HG02852 (cell line): Measurements from ENCODE around the gene TMEM30A.

Experiments used
- ATAC-seq: cut with Tn5 transposase; IDR thresholded peaks from one replicate; pipeline ENCODE4 v1.9.1; 2021; ENCODE audit warnings: mild to moderate bottlenecking, moderate library complexity; ENCODE audit not compliant: unreplicated experiment

TMEM30A gene

DNA sequence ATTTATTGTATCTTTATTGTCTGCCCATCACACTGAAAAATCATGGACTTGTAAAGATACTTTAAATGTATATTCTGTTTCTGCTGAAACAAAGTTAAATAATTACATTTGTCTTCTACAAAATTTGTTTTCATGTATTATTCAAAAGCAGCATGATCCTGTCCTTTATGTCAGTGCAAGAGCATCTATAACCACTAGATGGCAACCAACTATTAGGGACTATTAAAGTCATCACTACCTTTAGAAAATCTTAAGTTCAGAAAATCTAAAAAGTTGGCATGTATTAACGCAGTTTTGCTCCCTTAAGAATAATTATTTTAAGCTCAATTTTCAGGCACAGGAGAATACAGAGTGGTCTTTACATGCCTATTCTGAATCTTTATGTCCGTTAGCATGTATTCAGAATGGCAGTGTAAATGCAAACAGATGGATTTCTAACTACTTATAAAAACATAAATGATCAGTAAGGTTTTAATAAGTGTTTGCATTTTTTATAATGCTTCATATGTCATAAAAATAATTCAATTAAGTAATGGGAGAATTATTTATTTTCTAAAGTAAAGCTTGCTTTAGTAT, 17.8 kb downstream of the TMEM30A start:
- peak; percentile 75 for ATAC-seq

DNA sequence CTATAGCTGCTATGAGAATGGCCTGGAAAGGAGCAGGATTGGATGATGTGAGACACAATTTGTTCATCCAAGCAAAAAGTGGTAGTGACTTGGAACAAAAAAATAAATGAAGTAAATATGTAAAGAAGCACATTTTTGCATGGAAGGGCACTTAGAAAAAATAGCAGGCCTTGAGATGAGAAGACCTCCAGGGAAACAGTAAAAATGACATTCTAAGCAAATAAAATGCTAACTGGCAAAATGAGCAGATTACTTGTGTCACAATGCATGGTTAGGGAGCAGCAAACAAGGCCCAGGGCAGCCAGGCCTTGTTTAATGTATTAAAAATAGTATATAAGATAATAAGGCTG, 21.2 kb downstream of the TMEM30A start:
- ATAC-seq, result no peak

GRCh38 chr6:75262716-75263400, 21.7 kb downstream of the TMEM30A start:
- ATAC-seq, result no peak

DNA sequence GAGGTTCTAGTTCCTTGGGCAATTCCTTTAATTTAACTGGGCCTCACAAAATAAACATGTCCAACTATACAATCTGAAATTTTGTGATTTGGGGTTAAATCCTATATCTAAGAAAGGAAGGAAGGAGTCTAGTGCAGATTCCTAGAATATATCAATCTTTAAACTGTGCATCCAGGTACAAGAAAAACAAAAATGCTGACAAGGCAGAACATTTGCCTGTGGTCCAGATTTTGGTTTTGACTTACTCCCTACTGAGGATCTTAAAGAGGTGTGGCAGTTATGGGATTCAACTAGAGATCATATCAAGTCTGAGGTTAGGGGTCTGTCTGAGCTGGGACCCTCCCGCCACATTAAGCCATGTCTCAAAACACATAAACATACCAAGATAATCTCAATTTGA, 23.3 kb downstream of the TMEM30A start:
- no peak for ATAC-seq

DNA sequence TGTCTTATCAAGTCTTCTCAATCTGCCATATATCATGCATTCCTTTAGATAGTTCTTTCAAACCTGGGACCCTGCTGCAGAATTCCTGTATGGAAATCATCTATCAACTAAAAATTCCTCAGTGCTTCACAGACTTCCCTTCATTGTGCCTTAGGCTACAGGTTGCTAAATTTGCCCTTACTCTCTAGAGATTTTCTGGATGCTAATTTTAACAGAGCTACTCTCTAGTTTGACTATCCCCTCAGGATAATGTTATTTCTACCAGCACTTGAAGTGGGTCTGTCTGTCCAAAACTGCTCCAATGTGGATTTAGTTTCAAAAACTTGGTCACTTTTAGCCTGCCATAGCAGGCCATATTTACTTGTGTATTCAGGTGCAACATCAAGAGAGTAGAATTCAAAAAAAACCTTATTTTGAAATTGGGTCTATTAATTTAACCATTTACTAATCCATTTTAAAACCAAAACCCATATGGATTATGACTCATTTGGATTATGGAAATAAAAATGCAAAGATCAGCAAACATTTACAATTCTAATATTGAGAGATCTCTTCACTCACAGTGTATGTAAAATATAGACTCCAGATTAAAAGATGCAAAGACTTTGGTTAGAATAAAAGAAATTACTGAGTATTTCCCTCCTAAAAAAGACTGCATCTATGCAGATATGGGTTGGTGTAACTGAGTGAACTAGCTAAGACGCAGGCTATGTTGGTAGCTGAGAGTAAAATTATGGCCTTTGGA, 27.1 kb downstream of the TMEM30A start:
- ATAC-seq, result no peak

GRCh38 chr6:75250552-75250951, 34.0 kb downstream of the TMEM30A start:
- no peak for ATAC-seq

DNA sequence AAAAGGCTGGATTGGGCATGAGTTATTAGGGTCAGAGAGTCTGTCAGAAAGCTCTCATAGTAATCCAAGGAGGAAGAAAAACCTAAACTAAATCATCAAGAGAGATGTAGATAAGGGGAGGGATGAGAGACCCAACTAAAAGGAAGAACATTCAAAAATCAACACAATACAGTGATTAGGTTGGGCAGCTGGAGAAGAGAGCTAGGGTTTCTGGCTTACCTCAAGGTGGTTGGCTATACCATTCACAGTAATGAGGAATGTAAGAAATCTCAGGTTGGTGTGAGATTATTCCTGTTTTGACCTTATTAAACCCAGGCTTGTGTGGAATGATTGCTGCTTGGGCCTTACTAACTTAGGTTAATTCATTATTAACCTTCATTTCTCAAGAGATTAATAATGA, 34.8 kb downstream of the TMEM30A start:
- ATAC-seq, result no peak

GRCh38 chr6:75246386-75246785, 38.2 kb downstream of the TMEM30A start:
- ATAC-seq, result no peak

DNA sequence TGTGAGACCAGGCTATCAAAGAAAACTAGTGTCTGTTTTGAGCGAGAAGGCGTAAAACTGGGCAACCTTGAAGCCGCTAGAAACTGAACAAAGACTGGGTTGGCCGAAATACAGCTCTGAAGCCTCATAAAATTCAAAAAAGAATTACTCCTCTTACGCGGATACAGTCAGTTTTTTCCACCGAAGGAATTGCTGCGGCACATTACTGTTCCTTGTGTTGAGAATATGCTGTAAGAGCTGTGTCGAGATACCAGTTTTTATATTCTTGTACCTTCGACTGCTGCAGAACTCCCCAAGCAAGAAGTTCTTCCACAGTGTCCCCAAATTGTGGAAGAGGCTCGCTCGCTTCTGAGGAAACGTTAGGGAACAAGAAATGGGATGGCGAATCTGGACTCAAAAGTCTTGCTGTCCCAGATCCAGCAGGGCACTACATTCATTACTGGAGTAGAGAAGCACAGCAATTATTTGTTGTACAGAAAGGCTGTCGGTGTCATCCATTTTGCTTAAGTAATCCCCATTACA, 40.5 kb downstream of the TMEM30A start:
- peak; percentile 14 for ATAC-seq

DNA sequence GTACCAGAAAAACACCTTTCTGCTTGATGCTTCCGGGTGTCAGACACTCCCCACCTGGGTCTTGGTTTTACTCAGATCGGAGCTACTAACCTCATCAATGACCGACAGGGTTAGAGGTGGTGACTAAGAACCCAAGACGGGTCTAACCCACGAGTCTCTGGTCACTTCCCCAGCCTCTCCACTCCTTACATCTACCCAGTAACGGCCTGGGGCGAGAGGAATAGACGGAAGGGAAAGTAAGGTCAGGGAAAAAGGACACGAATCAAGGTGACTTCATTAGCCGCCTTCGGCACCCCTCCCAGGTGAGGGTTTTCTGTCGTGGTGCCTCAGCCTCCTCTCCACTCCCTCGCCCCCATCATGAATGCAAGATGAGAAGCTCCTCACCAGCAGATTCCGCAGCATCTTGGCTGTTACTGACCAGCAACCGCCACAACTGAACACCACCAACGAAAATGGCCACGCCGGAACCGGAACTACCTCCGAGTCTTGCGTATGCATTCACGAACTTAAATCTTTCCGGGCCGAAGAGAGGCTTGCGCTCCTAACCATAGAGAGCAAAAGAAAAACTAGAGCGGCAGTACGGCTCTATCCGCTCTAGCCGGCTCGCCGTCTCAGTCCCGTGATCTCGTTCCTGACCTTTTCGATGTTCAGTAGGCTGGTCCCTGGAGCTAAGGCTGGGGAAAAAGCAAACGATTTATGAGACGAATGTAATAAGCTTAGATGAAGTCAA, 41.1 kb downstream of the TMEM30A start, which contains the start of gene COX7A2:
Gene COX7A2, minus strand, starts transcription at position 469 of the 730 bp plus-strand sequence. Its CDS starts 67 bp downstream, at position 402.
- peak; percentile 94 for ATAC-seq

DNA sequence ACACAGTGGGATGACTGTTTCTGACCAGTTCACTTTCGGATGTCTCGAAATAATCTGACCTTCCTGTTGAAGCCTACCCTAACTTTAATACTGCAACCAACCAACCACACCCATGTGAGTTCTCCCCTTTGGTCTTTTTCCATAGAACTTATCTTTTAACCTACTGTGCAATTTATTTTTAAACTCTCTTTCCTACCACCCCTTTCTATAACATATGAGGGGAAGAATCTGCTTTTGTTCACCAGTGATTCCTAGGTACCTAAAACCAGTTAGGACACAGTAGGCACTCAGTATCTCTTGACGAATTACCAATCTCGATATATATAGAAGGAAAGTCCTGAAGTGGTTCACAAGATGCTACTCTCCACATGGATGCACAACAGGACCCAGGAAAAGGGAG, 48.0 kb downstream of the TMEM30A start:
- ATAC-seq, result no peak

DNA sequence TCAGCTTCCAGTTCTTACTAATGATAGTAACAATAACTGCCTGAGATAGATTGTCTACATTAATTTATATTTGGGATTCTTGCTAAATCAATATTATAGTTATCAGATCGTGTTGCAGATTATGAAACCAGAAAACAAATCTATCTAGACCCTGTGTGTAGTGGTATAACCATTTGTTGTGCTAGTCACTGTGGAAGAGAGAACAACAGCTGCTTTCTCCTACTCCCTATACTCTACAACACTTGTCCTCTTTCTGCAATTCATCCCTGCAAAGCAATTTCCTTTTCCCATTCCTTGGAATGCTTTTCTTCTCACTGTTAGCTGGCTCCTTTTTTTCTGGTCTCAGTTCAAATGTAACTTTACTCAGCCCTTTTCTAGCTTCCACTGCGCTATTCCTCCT, 49.3 kb downstream of the TMEM30A start:
- ATAC-seq, result no peak

DNA sequence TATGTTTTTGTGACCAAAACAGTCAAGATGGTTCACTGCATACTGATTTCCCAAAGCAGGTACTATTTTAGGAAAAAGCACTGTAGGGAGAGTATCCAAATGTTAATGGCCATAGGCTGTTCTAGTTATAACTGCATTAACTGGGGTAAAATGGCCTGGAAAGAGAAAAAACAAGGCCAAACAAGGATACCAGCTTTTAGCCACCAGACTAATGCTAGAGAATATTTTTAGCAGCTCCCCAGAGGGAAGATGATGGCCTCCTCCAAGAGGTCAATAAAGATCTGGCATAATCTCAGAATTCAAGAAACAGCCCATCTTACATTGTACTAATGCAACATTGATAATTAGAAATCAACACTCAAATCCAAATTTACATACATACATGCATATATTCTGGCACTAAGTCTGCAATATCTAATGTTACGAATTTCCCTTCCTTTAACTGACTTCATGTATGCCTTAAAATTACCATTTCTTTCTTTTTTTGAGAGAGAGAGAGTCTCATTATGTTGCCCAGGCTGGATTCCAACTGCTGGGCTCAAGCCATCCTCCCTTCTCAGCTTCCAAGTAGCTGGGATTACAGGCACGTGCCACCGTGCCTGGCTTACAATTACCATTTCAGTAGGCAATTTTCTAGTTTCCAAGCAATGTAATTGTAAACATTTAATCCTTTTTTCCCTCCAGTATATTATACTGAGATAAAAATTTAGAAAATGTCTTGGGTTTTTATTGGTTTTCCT, 50.3 kb downstream of the TMEM30A start:
- no peak for ATAC-seq

- no peak for ATAC-seq
These were observed 51.4 kb downstream of the TMEM30A start for GRCh38 chr6:75233092-75233615.

DNA sequence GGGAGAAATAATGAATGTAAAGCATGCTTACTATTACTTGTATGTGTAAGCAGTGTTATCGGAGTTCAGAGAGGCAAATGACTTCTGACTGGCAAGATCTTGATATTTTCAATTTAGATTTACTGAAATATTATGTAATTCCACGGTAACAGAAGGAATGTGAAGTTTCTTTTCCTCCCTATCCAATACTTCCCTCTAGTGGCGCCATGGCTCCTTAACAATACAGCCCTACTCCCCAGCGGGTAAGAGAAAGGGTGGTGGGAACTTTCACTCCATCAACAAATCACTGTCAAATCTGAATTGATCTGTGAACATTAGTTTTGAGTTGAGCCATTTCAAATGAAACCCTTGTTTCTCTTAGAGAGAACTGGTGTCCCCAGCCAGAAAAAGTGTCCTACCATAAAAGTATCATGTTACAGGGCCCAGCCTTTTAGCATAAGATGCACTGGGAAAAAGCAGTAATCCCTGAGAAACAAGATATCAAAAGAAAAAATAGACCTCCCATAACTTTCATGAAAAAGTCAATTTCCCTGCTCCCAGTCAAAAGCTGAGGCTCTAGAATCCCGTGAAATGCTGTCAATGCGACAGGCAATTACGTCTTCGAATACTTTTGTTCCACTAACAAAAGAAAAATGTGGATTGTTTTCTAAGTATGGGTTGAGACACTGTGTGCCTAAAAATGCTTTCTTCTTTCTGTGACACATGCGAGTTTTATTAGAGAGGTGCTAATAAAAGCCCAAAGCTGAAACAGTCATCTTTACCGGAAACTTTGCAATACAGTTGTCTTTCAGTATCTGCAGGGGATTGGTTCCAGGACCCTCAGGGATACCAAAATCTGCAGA, 53.9 kb downstream of the TMEM30A start:
- ATAC-seq, result no peak

DNA sequence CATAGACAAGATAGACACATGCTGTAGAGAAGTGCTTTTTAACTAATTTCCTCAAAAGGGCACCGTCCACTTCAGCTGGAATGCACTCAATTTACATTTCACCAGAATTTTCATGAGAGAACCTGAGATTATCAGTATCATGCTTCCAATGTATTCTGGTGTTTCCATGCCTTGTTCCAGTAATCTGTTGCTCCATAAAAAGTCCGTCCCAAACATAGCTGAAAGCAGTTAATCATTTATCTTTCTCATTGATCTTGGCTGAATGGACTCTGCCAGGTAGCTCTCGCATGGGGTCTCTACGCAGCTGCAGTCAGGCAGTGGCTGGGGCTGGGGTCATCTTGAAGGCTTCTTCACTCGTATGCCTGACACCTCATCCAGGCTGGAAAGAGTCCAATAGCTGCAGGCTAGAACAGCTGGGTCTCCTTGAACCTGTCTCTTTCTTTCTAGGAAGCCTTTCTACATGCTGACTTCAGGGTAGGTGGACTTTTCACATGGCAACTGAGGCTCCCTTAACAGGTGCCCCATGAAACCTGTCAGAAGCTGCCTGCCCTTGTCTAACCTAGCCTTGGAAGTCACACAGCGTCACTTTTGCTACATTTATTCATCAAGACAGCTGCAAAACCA, 60.2 kb downstream of the TMEM30A start:
- ATAC-seq, result no peak

DNA sequence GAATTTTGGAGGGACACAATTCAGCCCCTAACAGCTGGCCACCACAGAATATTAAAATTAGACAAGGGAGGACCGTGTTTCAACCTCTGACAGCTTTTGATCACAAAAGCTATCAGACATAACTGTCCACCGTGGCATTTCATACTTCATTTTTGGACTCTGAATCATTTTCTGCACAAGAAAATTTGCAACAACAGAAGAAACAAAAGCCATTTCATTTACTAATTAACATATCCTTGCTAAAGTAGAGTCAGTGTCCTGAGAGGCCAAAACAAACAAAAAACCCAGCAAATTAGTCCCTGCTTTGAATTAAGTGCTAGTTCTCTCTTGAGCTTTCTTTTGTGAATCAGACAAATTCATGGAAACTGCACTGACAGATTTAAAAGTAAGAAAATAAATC, 61.2 kb downstream of the TMEM30A start:
- no peak for ATAC-seq

DNA sequence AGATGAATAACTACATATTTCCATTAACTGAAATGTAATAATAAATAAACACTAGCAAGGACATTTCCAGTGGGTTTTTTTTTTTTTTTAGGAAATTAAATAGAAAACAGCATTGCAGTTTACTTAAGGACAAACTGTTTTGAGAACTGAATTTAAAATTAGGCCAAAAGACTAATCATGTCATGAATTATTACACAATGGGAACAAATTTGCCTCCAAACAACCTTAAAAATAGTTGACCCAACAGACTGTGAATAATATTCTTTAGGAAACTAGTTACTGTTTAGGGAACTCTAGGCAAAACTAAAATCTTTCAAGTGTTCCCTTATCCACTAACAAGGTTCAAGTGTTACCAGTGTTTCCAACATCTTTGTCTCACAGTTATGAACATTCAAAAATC, 62.3 kb downstream of the TMEM30A start:
- ATAC-seq, result no peak

DNA sequence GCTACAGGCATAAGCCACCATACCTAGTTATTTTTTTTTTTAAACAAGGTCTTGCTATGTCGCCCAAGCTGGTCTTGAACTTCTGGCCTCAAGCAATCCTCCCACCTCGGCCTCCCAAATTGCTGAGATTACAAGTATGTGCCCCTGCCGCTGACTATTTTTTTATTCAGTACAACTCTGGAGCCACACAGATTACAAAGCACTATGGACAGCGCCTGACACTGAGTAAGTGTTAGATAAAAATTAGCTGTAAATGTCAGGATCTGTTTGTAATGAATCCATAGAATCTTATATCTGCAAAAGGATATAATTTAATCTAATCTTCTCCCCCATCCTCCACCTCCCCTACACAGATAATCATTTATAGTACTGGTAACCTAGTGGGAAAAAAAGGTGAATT, 63.5 kb downstream of the TMEM30A start:
- ATAC-seq, result no peak
